Neural crest cell (in vitro differentiated cells): ENCODE results near the gene WIPF2. TPM values are rescaled to one million over a fixed set of nuclear protein-coding genes. Genes with fewer than 3 reads are reported as not detected.
A peak's percentile ranks its signal among the peaks of the same experiment; 100 is the strongest.

Experiments
- DNase-seq: peaks from one replicate; pipeline ENCODE4 v3.0.0; 2021; ENCODE audit warnings: low read depth, mixed read lengths, low spot score
- H3K27ac Mint-ChIP-seq: one replicate; pipeline ENCODE4 v1.8.0; 2021; ENCODE audit warnings: mild to moderate bottlenecking, mixed read lengths; ENCODE audit not compliant: unreplicated experiment
- H3K27me3 Mint-ChIP-seq: 2 replicates; pipeline ENCODE4 v1.8.0; 2021; ENCODE audit warnings: low read depth, mild to moderate bottlenecking, mixed read lengths
- H3K36me3 Mint-ChIP-seq: 2 replicates; pipeline ENCODE4 v1.8.0; 2021; ENCODE audit warnings: low read depth, mild to moderate bottlenecking, mixed read lengths
- H3K4me1 Mint-ChIP-seq: 2 replicates; pipeline ENCODE4 v1.8.0; 2021; ENCODE audit warnings: mixed read lengths
- H3K4me3 Mint-ChIP-seq: one replicate; pipeline ENCODE4 v1.8.0; 2021; ENCODE audit warnings: mild to moderate bottlenecking, mixed read lengths
- H3K9me3 Mint-ChIP-seq: 2 replicates; pipeline ENCODE4 v1.8.0; 2021; ENCODE audit warnings: mixed read lengths
- total RNA-seq: library from RNA; stranded (reverse); gene quantifications from 2 replicates; pipeline ENCODE4 v1.2.1, GENCODE V29; 2021
- TF ChIP-seq, protein P1 (sequence below): fragments of 200-600 bp; sonication (generic); conservative IDR thresholded peaks from 2 replicates; pipeline ENCODE4 v1.5.0; 2021; ENCODE audit warnings: antibody characterized with exemption, mild to moderate bottlenecking

The WIPF2 gene
- total RNA-seq, 1 donor from 2014 or later = 28.7 TPM

DNA sequence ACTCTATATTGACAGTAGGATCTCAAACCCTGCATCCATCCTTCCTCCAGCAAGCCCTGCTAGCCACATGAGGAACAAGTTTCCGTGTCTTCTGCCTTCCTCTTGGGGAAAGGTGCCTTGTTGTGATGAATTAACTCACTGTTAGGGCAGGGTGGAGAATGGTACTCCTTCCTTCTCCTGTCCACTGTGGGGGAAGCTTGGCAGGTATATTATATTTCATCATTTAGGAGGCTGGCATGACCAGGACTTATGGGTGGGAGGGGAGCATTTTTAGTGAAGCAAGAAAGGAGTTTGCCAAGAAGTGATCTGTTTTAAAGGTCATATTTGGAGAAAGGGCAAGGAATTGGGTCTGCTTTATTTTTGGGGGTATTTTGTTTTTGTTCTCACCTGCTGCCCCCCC is 59.3 kb downstream of the WIPF2 start:
- no peaks in the 10 kb centered on the region for H3K4me1 Mint-ChIP-seq
- H3K9me3 Mint-ChIP-seq = no peaks in the 10 kb centered on the region
- no peak overlapping the region for H3K27ac Mint-ChIP-seq
- peaks cover 8% of the 10 kb centered on the region for H3K36me3 Mint-ChIP-seq
- no peak for DNase-seq
- H3K4me3 Mint-ChIP-seq = no peak overlapping the region
- no peaks in the 10 kb centered on the region for H3K27me3 Mint-ChIP-seq
- TF ChIP-seq, protein P1, sequence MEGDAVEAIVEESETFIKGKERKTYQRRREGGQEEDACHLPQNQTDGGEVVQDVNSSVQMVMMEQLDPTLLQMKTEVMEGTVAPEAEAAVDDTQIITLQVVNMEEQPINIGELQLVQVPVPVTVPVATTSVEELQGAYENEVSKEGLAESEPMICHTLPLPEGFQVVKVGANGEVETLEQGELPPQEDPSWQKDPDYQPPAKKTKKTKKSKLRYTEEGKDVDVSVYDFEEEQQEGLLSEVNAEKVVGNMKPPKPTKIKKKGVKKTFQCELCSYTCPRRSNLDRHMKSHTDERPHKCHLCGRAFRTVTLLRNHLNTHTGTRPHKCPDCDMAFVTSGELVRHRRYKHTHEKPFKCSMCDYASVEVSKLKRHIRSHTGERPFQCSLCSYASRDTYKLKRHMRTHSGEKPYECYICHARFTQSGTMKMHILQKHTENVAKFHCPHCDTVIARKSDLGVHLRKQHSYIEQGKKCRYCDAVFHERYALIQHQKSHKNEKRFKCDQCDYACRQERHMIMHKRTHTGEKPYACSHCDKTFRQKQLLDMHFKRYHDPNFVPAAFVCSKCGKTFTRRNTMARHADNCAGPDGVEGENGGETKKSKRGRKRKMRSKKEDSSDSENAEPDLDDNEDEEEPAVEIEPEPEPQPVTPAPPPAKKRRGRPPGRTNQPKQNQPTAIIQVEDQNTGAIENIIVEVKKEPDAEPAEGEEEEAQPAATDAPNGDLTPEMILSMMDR = no peak

DNA sequence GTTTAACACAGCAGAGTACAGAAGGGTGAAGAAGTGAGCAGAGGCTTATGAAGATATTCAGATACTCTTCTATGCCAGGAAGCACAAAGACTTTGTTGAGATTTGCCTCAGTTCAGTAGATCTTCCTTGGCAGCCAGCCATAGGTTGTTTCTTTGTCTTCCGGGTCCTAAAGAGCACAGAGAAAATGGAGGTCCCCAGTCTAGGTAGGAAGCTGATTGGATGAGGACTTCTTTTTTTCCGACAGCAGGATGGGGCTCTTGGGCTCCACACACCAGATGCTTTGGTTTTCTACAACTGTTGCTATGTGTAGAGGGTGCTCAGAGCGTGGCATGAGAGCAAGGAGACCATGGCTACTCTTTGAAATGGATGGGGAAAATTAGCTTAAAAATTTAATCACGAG is 60.3 kb downstream of the WIPF2 start:
- H3K4me1 Mint-ChIP-seq = peaks cover 3% of the 10 kb centered on the region
- no peaks in the 10 kb centered on the region for H3K27me3 Mint-ChIP-seq
- DNase-seq = no peak
- TF ChIP-seq, protein P1 = no peak
- peaks cover 8% of the 10 kb centered on the region for H3K36me3 Mint-ChIP-seq
- H3K4me3 Mint-ChIP-seq = no peak overlapping the region
- no peak overlapping the region for H3K27ac Mint-ChIP-seq
- H3K9me3 Mint-ChIP-seq = no peaks in the 10 kb centered on the region

- peaks cover 3% of the 10 kb centered on the region for H3K4me1 Mint-ChIP-seq
- no peak overlapping the region for H3K4me3 Mint-ChIP-seq
- DNase-seq = no peak
- TF ChIP-seq, protein P1 = no peak
- H3K27ac Mint-ChIP-seq = no peak overlapping the region
- H3K9me3 Mint-ChIP-seq = no peaks in the 10 kb centered on the region
- peaks cover 8% of the 10 kb centered on the region for H3K36me3 Mint-ChIP-seq
- no peaks in the 10 kb centered on the region for H3K27me3 Mint-ChIP-seq
Measured at GRCh38 chr17:40281663-40282062, 62.6 kb downstream of the WIPF2 start.

- no peak for DNase-seq
Measured at GRCh38 chr17:40283662-40284061, 64.6 kb downstream of the WIPF2 start.

DNA sequence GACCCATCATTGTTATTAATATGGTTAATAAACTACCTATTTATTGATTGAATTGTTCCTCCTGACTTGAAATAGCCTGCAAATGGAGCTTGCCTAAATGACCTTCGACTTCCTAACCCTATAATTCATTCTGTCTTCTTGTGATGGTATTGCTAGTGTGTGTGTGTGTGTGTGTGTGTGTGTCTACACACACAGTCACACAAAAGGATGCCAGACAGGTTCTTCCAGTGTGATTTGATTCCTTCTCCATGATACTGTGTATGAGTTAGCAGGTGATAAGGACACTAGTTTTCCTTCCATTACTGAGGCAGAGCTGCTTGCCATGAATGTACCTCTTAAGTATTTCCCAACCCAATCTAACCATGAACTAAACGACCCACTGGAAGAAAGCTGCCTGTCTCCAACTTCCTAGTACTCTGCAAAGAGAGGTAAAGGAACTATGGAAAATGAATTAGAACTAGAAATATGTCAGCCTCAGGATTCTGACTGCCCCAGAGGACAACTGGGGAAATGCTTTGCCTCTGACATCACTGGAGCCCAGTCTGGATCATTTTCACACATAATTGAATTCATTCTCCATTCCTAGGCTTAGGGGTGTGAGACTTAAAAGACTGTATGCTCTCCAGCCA is 65.1 kb downstream of the WIPF2 start:
- TF ChIP-seq, protein P1 = peak; percentile 50
- Mint-ChIP-seq H3K4me1 (peaks cover 18% of the 10 kb centered on the region), H3K27me3 (no peaks in the 10 kb centered on the region), H3K4me3 (no peak overlapping the region), H3K9me3 (no peaks in the 10 kb centered on the region), H3K36me3 (peaks cover 5% of the 10 kb centered on the region), H3K27ac (no peak overlapping the region)
- no peak for DNase-seq

More at GRCh38 chr17:40283662-40284061, 64.6 kb downstream of the WIPF2 start:
- H3K4me1 Mint-ChIP-seq = peaks cover 15% of the 10 kb centered on the region
- peaks cover 5% of the 10 kb centered on the region for H3K36me3 Mint-ChIP-seq
- H3K4me3 Mint-ChIP-seq = no peak overlapping the region
- TF ChIP-seq, protein P1 = no peak
- no peaks in the 10 kb centered on the region for H3K9me3 Mint-ChIP-seq
- no peak overlapping the region for H3K27ac Mint-ChIP-seq
- H3K27me3 Mint-ChIP-seq = no peaks in the 10 kb centered on the region
